BJ (cell line): ENCODE data around the gene ANKRD44. TPM values are rescaled to one million over a fixed set of nuclear protein-coding genes. Genes with fewer than 3 reads are reported as not detected.

Source experiments
- CTCF ChIA-PET: fragments of 350-600 bp; formaldehyde crosslinking; extraction: SDS; loops from one replicate; lab custom pipeline; 2021; ENCODE audit warnings: antibody characterized with exemption, inconsistent platforms; lab: Yijun Ruan, JAX
- POLR2A ChIA-PET: fragments of 300-600 bp; sonication (Branson Sonifier 250); formaldehyde crosslinking; extraction: SDS; loops from one replicate; lab custom pipeline; 2021; ENCODE audit warnings: antibody characterized with exemption; lab: Charles Lee
- DNase-seq: peaks from one replicate; pipeline ENCODE4 v3.0.0-alpha.2; 2011; ENCODE audit warnings: low read depth
- H3K27me3 ChIP-seq: 2 replicates; pipeline ENCODE4 v1.6.0; 2011; ENCODE audit warnings: low read length; ENCODE audit not compliant: control insufficient read depth, insufficient read depth
- H3K36me3 ChIP-seq: 2 replicates; pipeline ENCODE4 v1.5.1; 2011; ENCODE audit warnings: low read length; ENCODE audit not compliant: control insufficient read depth, insufficient read depth
- H3K4me3 ChIP-seq: 2 replicates; pipeline ENCODE4 v1.5.1; 2011; ENCODE audit warnings: low read depth, mild to moderate bottlenecking, control low read depth, low read length
- CTCF ChIP-seq: IDR thresholded peaks from 2 replicates; pipeline ENCODE4 v1.5.1; 2011; ENCODE audit warnings: low read depth, mild to moderate bottlenecking, control low read depth, inconsistent platforms, low read length, moderate library complexity; ENCODE audit not compliant: insufficient read depth
- polyA plus RNA-seq: library from polyadenylated mRNA; depleted of rRNA; stranded (reverse); fragments of >200 nt; gene quantifications from 2 replicates; pipeline ENCODE4 v1.2.3, GENCODE V29; 2011

Gene ANKRD44
- polyA plus RNA-seq, 1 experiment: 12.4 TPM

GRCh38 chr2:197078535-197078934 is 232.0 kb downstream of the ANKRD44 start:
- no peaks in the 10 kb centered on the region for H3K27me3 ChIP-seq
- H3K36me3 ChIP-seq: no peaks in the 10 kb centered on the region
- DNase-seq: no peak
- ChIA-PET CTCF (interaction anchor here (1.0 kb wide), 1 partner anchor 12 kb away, joined by 3 read pairs; no protein-coding TSS in a partner anchor), POLR2A (no interaction called here)
- TF ChIP-seq CTCF: no peak
- no peak overlapping the region for H3K4me3 ChIP-seq

- CTCF ChIA-PET: no interaction called here
- H3K27me3 ChIP-seq: no peaks in the 10 kb centered on the region
Observed at GRCh38 chr2:197077336-197077735, 233.2 kb downstream of the ANKRD44 start.

GRCh38 chr2:197076652-197077051 is 233.9 kb downstream of the ANKRD44 start:
- POLR2A ChIA-PET: no interaction called here

More at GRCh38 chr2:197077336-197077735, 233.2 kb downstream of the ANKRD44 start:
- no peak for DNase-seq
- no peaks in the 10 kb centered on the region for H3K36me3 ChIP-seq
- H3K4me3 ChIP-seq: no peak overlapping the region
- POLR2A ChIA-PET: no interaction called here
- no peak for TF ChIP-seq CTCF

GRCh38 chr2:197075754-197076337 is 234.7 kb downstream of the ANKRD44 start:
- TF ChIP-seq CTCF: peak; percentile 30; the same call in 1 of the 2 replicates
- CTCF ChIA-PET: interaction anchor here (0.5 to 1.9 kb wide), 7 partner anchors 15 to 313 kb away, joined by 3 to 8 read pairs (median 3); no protein-coding TSS in a partner anchor
- Histone ChIP-seq H3K27me3 (no peaks in the 10 kb centered on the region), H3K4me3 (no peak overlapping the region), H3K36me3 (no peaks in the 10 kb centered on the region)
- POLR2A ChIA-PET: no interaction called here
- DNase-seq: no peak

More at GRCh38 chr2:197076652-197077051, 233.9 kb downstream of the ANKRD44 start:
- Histone ChIP-seq H3K27me3 (no peaks in the 10 kb centered on the region), H3K36me3 (no peaks in the 10 kb centered on the region), H3K4me3 (no peak overlapping the region)
- CTCF ChIA-PET: interaction anchor here (0.6 to 1.9 kb wide), 5 partner anchors 10 to 302 kb away, joined by 3 to 8 read pairs (median 5); no protein-coding TSS in a partner anchor
- no peak for DNase-seq
- no peak for TF ChIP-seq CTCF

- Histone ChIP-seq H3K27me3 (no peaks in the 10 kb centered on the region), H3K36me3 (no peaks in the 10 kb centered on the region), H3K4me3 (no peak overlapping the region)
- CTCF ChIA-PET: interaction anchor here (0.5 to 1.9 kb wide), 6 partner anchors 17 to 314 kb away, joined by 3 to 8 read pairs (median 4); no protein-coding TSS in a partner anchor
- POLR2A ChIA-PET: no interaction called here
- TF ChIP-seq CTCF: no peak
- DNase-seq: no peak
Observed at GRCh38 chr2:197075281-197075680, 235.3 kb downstream of the ANKRD44 start.
